Activated CD8-positive, alpha-beta T cell treated with anti-CD3 and anti-CD28 coated beads, Interleukin-2, amount 10 ng/mL, durations not matched to agents 7 days and 5 days (primary cell): Measurements from ENCODE around the gene CCDC3. TPM values are rescaled to one million over a fixed set of nuclear protein-coding genes. Genes with fewer than 3 reads are reported as not detected.

ENCODE experiments used
- ATAC-seq: fragments of 150-1000 bp; cut with Tn5 transposase; one replicate; pipeline ENCODE4 v1.10.0; 2021; ENCODE audit warnings: moderate library complexity
- CTCF ChIA-PET: fragments of 350-600 bp; sonication (Branson Sonifier 250); formaldehyde crosslinking; loops from one replicate; lab custom pipeline; 2021; ENCODE audit warnings: antibody characterized with exemption; lab: Charles Lee
- POLR2A ChIA-PET: fragments of 350-600 bp; sonication (Branson Sonifier 250); formaldehyde crosslinking; loops from one replicate; lab custom pipeline; 2021; ENCODE audit warnings: antibody characterized with exemption; lab: Charles Lee
- DNase-seq: peaks from one replicate; pipeline ENCODE4 v3.0.0-alpha.2; 2020
- H3K27ac Mint-ChIP-seq: one replicate; pipeline ENCODE4 v1.8.0; 2021; ENCODE audit warnings: mild to moderate bottlenecking, mixed read lengths
- H3K27me3 Mint-ChIP-seq: one replicate; pipeline ENCODE4 v1.8.0; 2021; ENCODE audit warnings: low read depth, mixed read lengths
- H3K36me3 Mint-ChIP-seq: one replicate; pipeline ENCODE4 v1.8.0; 2021; ENCODE audit warnings: low read depth, mixed read lengths
- H3K4me1 Mint-ChIP-seq: one replicate; pipeline ENCODE4 v1.8.0; 2021; ENCODE audit warnings: low read depth, mixed read lengths
- H3K4me3 Mint-ChIP-seq: one replicate; pipeline ENCODE4 v1.8.0; 2021; ENCODE audit warnings: mild to moderate bottlenecking, mixed read lengths
- H3K9me3 Mint-ChIP-seq: one replicate; pipeline ENCODE4 v1.8.0; 2022; ENCODE audit warnings: mixed read lengths; ENCODE audit not compliant: insufficient read depth
- total RNA-seq, 2 experiments: library from RNA; stranded (reverse); gene quantifications; one replicate each; pipeline ENCODE4 v1.2.3, GENCODE V29; 2021

Gene CCDC3
- total RNA-seq, 2 experiments from 2014 or later = not detected

DNA sequence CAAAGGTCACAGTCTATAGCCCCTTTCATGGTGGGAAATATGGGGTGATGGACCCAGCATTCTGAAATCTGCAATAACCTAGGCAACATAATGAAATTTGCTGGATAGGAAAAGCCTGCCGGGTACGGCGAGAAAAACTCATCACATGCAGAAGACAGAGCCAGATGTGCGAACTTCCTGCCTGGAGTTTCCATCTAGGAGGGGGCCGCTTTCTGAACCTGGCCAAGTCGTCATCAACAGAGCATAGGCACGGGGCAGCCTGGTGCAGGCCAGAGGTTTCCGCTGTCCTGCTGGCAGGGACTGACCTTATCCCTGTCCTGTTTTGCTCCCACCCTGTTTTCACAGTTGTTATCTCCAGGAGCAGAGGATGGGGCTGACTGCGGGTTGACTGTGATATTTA, 27.4 kb downstream of the CCDC3 start:
- ChIA-PET CTCF (no interaction called here), POLR2A (no interaction called here)
- H3K4me1 Mint-ChIP-seq = no peaks in the 10 kb centered on the region
- DNase-seq (no peak), ATAC-seq (no peak)
- no peak overlapping the region for H3K4me3 Mint-ChIP-seq
- no peaks in the 10 kb centered on the region for H3K36me3 Mint-ChIP-seq
- no peak overlapping the region for H3K27ac Mint-ChIP-seq
- H3K9me3 Mint-ChIP-seq = no peaks in the 10 kb centered on the region
- peaks cover 6% of the 10 kb centered on the region for H3K27me3 Mint-ChIP-seq

DNA sequence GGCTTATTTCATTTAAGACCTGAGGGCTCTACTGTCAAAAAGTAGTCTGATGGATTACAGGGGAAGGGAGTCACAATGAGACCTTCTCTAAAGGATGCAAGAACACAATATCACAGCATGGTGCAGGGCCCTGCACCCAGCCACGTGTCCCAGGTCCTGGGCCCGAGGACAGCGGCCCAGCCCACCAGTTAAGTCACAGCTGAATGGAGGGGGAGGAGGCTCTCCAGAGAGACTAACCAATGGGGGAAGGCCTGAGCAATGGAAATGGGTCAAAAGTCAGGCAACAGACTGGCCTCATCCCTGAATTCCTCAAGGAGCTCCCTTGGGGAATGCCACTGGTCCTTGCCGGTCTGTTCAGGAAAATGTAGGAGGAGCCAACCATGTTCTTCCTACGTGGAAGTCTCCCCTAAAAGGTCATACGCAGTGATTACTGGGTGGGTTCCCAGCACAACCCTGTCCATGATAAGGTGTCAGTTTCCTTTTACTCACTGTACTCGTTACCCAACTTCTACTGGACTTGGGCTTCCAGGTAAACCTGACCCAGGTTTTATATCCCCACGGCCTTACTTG, 28.3 kb downstream of the CCDC3 start:
- no peaks in the 10 kb centered on the region for H3K4me1 Mint-ChIP-seq
- DNase-seq (no peak), ATAC-seq (no peak)
- H3K4me3 Mint-ChIP-seq = no peak overlapping the region
- ChIA-PET CTCF (no interaction called here), POLR2A (no interaction called here)
- H3K27ac Mint-ChIP-seq = no peak overlapping the region
- H3K9me3 Mint-ChIP-seq = no peaks in the 10 kb centered on the region
- H3K36me3 Mint-ChIP-seq = no peaks in the 10 kb centered on the region
- H3K27me3 Mint-ChIP-seq = peaks cover 10% of the 10 kb centered on the region

DNA sequence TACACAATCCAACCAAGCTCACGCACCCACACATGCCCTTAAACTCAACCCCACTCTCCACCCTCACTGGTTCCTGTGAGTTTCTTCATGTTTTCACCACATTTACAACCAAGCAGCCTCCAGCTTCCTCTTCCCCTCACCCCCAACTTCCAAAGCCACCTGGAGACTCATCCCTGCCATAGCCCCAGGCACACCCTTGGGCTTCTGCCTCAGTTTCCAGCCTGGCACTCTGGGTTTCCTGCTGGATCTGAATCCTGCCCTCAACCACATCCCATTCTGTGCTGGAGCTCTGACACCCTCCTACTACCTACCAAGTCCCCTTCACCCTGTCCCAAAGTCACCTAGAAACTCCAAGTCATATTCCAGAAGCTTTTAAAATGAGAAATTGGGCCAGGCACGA, 29.4 kb downstream of the CCDC3 start:
- Mint-ChIP-seq H3K4me1 (no peaks in the 10 kb centered on the region), H3K4me3 (no peak overlapping the region), H3K27me3 (peaks cover 4% of the 10 kb centered on the region), H3K27ac (no peak overlapping the region), H3K36me3 (no peaks in the 10 kb centered on the region), H3K9me3 (peaks cover 5% of the 10 kb centered on the region)
- DNase-seq (no peak), ATAC-seq (no peak)
- POLR2A ChIA-PET = no interaction called here
- CTCF ChIA-PET = no interaction called here

DNA sequence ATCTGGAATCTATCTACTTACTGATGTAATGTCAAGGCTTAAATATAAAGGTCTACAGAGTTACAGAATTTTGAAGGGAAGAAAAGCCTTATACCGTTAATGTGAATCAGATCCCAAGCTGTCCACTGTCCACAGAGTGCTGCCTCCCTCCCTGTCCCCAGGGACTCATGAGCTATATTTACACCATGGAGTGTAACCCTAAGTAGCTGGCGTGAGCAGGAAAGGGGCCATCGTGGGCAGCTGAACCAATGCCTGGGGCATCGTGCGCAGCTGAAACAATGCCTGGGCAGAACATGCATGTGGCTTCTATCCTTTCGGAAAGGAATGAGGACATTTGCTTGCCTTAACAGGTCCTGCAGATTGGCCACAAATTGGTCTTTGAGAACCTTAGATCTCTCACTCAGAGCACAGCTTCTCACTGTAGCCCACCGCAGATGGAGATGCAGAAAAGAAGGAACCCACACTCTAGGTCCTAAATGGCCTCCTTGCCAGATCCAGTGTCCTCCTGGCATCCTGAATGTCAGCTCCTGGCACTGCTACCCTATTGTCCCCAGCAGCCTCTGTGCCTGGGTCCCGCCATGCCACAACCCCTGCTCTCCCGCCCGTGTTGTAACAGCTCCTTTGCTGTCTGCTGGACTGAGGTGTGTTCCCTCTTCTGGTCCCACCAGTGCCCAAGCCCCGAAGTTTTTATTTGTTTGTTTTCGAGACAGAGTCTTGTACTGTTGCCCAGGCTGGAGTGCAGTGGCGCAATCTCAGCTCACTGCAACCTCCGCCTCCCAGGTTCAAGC, 30.3 kb downstream of the CCDC3 start:
- H3K9me3 Mint-ChIP-seq = peaks cover 9% of the 10 kb centered on the region
- no peak overlapping the region for H3K27ac Mint-ChIP-seq
- H3K4me3 Mint-ChIP-seq = no peak overlapping the region
- ChIA-PET POLR2A (no interaction called here), CTCF (no interaction called here)
- no peak for ATAC-seq
- DNase-seq = no peak
- no peaks in the 10 kb centered on the region for H3K4me1 Mint-ChIP-seq
- H3K36me3 Mint-ChIP-seq = no peaks in the 10 kb centered on the region
- peaks cover 4% of the 10 kb centered on the region for H3K27me3 Mint-ChIP-seq

DNA sequence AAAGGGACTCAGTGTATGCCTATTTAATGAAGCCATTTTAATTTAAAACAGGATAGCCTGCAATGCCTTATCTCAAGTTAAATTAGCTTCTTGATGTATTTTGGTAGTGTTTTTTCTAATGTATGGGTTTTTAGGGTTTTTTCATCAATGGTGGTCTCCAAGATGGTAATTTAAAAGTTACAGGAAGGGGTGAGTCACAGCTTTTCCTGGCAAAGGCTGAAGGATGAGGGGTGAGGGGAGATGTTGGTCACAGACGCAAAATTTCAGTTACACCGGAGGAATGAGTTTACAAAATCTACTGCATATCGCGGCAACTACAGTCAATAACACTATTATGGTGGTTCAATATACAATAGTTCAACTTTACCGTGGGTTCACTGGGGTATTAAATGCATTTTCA, 31.6 kb downstream of the CCDC3 start:
- Mint-ChIP-seq H3K4me1 (no peaks in the 10 kb centered on the region), H3K27me3 (peaks cover 4% of the 10 kb centered on the region), H3K27ac (no peak overlapping the region), H3K9me3 (peaks cover 9% of the 10 kb centered on the region), H3K36me3 (no peaks in the 10 kb centered on the region), H3K4me3 (no peak overlapping the region)
- POLR2A ChIA-PET = no interaction called here
- no peak for DNase-seq
- CTCF ChIA-PET = no interaction called here
- no peak for ATAC-seq

DNA sequence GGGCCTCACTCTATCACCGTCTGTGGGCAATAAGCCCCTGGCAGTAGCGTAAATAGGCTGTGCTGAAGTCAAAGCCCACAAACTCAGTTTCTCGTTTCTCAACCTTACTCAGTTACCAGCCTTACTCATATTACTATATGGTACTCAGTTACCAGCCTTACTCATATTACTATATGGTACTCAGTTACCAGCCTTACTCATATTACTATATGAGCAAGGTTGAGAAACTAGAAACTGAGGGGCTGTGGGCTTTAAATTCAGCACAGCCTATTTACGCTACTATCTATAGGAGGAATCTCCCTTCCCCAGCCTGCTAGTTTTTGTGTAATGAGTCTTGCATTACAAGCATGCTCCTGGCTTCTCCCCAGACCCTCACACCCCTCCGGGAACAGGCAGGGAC, 35.4 kb downstream of the CCDC3 start:
- no peak for ATAC-seq
- DNase-seq = no peak
- POLR2A ChIA-PET = no interaction called here
- Mint-ChIP-seq H3K27ac (no peak overlapping the region), H3K27me3 (peaks cover 4% of the 10 kb centered on the region), H3K36me3 (no peaks in the 10 kb centered on the region), H3K9me3 (peaks cover 9% of the 10 kb centered on the region), H3K4me3 (no peak overlapping the region), H3K4me1 (no peaks in the 10 kb centered on the region)
- CTCF ChIA-PET = no interaction called here

DNA sequence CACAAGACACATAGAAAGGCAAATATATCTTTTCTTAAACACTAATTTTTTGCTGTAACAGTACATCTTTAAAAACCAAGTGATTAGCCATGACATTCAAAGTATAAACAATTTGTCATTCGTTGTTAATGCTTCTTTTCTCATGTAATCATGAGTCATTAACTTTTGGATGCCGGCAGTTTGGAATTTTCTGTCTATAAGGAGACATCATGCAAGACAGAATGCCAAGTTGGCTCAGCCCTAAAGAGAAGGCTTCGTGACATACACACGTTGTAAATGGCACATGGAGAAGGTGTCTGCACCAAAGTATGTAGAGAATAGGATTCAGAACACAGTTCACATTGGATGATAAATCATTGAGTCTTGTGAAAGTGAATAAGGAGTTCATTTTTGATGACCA, 35.9 kb downstream of the CCDC3 start:
- ATAC-seq (no peak), DNase-seq (no peak)
- Mint-ChIP-seq H3K27me3 (peaks cover 4% of the 10 kb centered on the region), H3K4me3 (no peak overlapping the region), H3K27ac (no peak overlapping the region), H3K36me3 (no peaks in the 10 kb centered on the region), H3K4me1 (no peaks in the 10 kb centered on the region), H3K9me3 (peaks cover 9% of the 10 kb centered on the region)
- CTCF ChIA-PET = no interaction called here
- POLR2A ChIA-PET = no interaction called here

DNA sequence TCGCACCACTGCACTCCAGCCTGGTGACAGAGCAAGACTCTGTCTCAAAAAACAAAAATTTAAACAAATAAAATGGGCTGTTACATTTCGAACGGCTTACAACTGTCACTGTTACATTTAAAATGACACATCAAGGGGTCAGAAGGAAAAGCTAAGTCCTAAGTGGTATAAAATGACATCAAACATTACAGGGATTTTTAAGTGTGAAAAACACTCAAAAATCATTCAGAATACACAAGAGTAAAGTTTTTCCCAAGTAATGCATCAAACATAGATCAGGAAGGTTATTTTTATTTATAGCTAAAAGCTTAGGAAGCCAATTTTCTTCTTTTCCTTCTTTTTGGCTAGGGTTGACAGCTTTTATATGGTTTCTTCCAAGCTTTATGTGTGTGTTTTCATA, 39.0 kb downstream of the CCDC3 start:
- Mint-ChIP-seq H3K27ac (no peak overlapping the region), H3K36me3 (no peaks in the 10 kb centered on the region)

DNA sequence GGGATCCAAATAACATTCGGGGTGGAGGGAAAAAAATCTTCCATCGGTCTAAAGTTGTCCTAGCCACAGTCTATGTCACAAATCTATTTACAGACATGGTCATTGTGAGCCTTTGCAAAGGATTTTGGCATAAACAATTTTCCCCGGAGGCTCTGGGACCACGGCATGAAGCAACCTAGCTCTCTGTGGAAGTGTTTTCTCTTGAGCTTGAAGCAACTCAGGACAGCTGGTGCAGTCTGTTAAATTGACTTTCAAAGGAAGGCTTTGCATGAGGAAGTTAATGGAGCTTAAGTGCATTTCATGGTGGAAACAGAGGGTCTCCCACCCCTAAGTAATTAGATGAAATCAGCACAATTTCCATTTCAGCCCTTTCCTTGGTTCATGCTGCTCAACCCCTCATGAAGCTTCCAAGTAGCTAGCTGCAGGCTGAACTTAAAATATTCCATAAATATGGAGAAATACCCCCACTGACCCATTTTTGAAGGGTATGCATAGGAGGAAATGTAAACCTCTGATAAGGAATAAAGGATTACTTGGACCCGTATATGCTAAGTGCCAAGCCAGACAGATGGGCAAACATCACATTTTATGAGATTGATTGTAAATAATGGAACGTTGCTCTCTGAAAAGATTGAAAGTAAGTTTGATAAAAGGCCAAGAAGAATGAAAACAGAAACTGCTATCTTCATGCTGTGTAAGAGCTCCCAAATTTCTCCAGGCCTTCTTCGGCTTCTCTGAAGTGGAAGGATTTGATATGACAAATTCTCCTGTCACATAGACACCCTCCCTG, 39.9 kb downstream of the CCDC3 start:
- ChIA-PET CTCF (no interaction called here), POLR2A (no interaction called here)
- H3K4me1 Mint-ChIP-seq = no peaks in the 10 kb centered on the region
- no peaks in the 10 kb centered on the region for H3K36me3 Mint-ChIP-seq
- no peak overlapping the region for H3K27ac Mint-ChIP-seq
- no peak for ATAC-seq
- no peaks in the 10 kb centered on the region for H3K27me3 Mint-ChIP-seq
- no peak overlapping the region for H3K4me3 Mint-ChIP-seq
- DNase-seq = no peak
- peaks cover 10% of the 10 kb centered on the region for H3K9me3 Mint-ChIP-seq

More for the DNA sequence above, 39.0 kb downstream of the CCDC3 start:
- no peaks in the 10 kb centered on the region for H3K27me3 Mint-ChIP-seq
- H3K4me1 Mint-ChIP-seq = no peaks in the 10 kb centered on the region
- ChIA-PET POLR2A (no interaction called here), CTCF (interaction anchor here (0.9 kb wide), 1 partner anchor 60 kb away, joined by 4 read pairs; no protein-coding TSS in a partner anchor)
- H3K4me3 Mint-ChIP-seq = no peak overlapping the region
- H3K9me3 Mint-ChIP-seq = peaks cover 11% of the 10 kb centered on the region
- DNase-seq = no peak
- ATAC-seq = no peak

DNA sequence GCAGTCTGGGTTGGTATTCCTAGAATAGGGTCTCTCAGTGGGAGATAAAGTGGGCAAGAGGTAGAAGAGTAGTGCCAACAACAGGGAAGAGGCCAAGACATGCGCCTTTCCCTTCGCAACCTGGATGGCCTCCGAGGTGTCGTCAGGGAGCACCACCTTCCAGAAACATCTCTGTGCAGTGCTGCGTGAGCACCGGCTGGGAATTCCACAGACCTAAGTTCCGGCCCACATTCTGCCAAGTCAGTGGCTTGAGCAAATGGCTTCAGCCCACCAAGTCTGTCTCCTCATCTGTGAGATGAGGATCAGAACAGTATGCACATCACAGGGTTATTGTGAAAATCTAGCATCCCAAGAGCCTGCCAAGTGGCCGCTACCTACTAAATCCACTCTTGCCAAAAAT, 40.6 kb downstream of the CCDC3 start:
- CTCF ChIA-PET = no interaction called here
- POLR2A ChIA-PET = interaction anchor here (0.7 kb wide), 1 partner anchor 449 kb away, joined by 3 read pairs; no protein-coding TSS in a partner anchor
- ATAC-seq = no peak
- Mint-ChIP-seq H3K9me3 (peaks cover 10% of the 10 kb centered on the region), H3K36me3 (no peaks in the 10 kb centered on the region), H3K4me3 (no peak overlapping the region), H3K27ac (no peak overlapping the region), H3K4me1 (no peaks in the 10 kb centered on the region), H3K27me3 (no peaks in the 10 kb centered on the region)
- DNase-seq = no peak

DNA sequence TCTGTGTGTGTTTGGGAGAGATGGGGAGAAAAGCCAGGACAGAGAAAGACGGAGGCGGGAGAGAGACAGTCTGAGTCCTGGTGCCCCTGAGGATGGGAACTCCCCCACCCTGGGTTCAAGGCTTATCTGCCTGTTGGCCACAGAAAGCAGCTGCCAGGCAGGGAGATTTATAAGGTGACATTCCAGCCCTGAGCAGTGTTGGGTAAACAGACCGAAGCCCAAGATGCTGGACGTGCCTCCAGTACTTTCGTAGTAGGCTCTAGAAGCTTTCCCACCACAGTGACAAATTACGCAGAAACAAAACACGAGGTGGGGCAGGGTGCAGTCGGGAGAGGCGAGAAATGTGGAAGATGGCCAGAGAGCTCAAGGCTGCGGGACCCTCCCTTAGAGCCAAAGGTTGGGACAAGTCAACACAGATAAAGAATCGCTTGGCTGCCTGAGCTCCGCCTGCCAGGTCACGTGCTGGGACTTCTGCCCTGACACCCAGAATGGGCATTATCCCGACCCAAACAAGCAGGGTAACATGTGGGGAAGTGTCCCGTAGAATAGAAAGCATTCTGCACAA, 41.1 kb downstream of the CCDC3 start:
- Mint-ChIP-seq H3K27me3 (no peaks in the 10 kb centered on the region), H3K27ac (no peak overlapping the region), H3K36me3 (no peaks in the 10 kb centered on the region), H3K4me3 (no peak overlapping the region), H3K9me3 (peaks cover 10% of the 10 kb centered on the region), H3K4me1 (no peaks in the 10 kb centered on the region)
- no peak for DNase-seq
- POLR2A ChIA-PET = interaction anchor here (0.7 kb wide), 1 partner anchor 450 kb away, joined by 3 read pairs; no protein-coding TSS in a partner anchor
- ATAC-seq = no peak
- CTCF ChIA-PET = no interaction called here
